CD4-positive, alpha-beta T cell treated with Interleukin-6 at 100 ng/mL for 8 hours (primary cell): ENCODE data around the gene KCNN4.

ENCODE experiments used
- DNase-seq: peaks from one replicate; pipeline ENCODE4 v3.0.0-alpha.2; 2020; ENCODE audit warnings: mixed read lengths, low spot score

The KCNN4 gene

DNA sequence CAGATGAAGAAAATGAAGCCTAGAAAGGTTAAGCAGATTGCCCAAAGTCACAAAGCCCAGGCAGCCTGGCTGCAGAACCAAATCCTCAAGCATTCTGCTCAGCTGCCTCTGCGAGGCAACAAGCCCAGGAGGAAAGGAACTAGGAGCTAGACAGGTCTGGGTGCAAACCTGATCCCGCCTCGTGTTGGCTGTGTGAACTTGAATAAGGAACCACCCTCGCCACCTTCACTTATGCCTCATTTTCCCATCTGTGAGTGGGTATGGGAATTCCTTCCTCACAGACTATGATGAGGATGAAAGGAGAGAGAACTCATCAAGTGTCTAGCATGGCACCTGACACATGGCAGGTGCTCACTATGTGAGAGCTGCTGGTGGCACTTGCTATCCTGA is 32.6 kb downstream of the KCNN4 start:
- no peak for DNase-seq

- no peak for DNase-seq
Observed at GRCh38 chr19:43747557-43748204, 33.1 kb downstream of the KCNN4 start.

DNA sequence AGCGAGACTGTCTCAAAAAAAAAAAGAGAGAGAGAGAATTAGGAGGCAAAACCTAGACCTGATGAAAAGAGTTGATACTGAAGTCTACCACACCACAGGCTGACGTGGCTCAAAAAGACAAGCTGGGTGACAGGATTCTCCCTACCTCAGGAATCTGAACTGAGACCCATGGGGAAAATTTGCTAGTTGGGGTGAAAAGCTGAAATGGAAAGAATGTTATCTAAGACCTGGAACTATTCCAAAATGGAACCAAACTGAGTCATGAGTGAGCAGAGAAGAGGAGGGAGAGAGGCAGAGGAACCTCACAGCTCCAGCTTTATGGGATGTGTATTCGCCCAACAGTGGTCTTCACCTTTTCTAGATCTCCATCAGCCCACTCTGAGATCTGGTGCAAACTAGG is 37.7 kb downstream of the KCNN4 start:
- DNase-seq: no peak

- no peak for DNase-seq
Observed at GRCh38 chr19:43741075-43741825, 39.5 kb downstream of the KCNN4 start.

DNA sequence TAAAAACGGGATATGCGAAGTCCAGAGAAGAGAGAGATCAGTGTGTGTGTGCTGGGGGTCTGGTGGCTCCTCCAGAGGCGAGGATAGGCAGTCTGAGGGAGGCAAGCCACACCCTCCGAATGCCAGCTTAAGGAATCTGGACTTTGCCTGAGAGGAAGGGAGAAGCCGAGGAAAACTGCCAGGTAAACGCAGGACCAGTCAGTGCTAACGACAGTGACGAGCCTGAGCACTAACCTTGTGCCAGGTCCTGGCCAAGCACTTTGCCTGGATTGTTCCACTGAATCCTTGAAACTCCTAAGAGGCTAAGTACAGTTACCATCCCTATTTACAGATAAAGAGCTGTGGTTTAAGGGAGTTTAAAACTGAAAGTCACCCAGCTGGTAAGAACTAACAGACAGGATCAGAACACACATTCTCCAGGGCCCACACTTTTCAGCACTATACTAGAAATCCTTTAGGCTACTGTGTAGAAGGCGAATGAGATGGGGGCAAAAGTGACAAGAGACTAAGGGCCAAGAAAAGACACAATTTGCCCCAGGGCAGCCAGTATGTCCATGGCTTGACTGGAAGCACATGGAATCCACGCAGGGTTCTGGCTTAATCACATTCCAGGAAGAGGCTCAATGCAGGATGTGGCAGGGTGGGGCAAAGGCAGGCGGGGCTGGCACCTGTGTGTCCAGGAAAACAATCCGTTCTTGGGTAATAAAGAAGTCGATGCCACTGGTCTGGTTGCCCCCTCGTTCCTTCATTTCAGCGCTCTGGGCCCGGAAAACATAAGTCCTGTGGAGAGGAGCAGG is 41.1 kb downstream of the KCNN4 start:
- no peak for DNase-seq

DNA sequence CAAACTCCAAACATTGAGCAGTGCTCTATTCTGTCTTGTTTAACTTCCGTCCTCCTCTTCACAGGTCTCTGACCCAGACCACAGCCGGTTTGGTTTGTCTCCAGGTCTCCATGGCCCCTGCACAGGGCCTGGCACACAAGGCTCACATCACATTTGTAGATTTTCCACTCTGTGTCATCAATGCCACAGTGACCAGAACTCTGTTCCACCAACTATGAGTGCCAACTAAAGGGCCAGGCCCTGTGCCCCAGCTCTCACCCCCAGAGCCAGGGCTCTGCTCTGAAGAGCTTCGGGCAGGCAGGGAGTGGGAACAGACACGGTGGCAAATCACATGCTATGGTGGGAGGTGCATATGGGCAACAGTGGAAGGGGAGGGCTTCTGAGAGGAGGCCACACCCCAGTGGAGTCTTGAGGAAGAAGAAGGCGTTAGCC is 42.0 kb downstream of the KCNN4 start:
- no peak for DNase-seq

GRCh38 chr19:43735957-43736356 is 44.8 kb downstream of the KCNN4 start:
- DNase-seq: no peak

- DNase-seq: no peak
Observed at GRCh38 chr19:43735013-43735412, 45.8 kb downstream of the KCNN4 start.

- no peak for DNase-seq
Observed at GRCh38 chr19:43731846-43732245, 48.9 kb downstream of the KCNN4 start.

DNA sequence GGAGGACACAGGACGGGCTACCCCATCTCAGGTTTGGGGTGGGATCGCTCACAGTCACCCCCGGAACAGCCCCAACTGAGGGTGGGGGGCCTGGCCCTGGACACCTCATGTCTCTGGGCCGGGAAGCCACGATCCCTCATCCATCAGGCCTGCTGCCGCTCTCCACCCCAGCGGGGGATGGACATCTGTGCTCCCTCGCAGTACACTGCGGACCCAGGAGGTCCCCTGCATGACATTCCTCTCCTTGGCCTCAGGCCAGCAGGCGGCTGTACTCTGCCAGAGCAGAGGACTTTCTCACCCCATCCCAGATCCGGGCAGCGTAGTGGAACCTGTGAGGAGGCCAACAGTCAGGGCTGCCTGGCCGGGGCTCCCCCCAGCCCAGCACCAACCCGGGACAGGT is 49.4 kb downstream of the KCNN4 start:
- no peak for DNase-seq

- DNase-seq: no peak
Observed at GRCh38 chr19:43729919-43730318, 50.9 kb downstream of the KCNN4 start.

- no peak for DNase-seq
Observed at GRCh38 chr19:43727593-43727853, 53.2 kb downstream of the KCNN4 start.

- no peak for DNase-seq
Observed at GRCh38 chr19:43726736-43727592, 53.8 kb downstream of the KCNN4 start.

DNA sequence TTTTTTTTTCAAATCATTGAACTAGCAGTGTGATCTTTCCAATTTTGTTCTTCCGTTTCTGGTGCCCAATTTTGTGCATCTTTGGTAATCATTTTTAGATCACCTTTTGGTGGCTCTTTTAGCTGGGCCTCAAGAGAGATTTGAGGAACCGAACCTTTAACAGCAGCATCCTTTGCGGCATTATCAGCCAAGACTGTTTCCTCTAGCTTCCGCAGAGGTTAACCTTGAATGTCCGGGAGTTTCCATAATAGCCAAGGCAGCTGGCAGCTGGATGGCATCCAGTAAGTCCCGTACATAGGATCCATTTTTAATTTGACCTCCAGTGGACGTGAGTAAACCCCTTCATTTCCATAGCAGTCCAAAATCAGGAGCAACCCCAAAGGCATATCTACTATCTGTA is 55.3 kb downstream of the KCNN4 start:
- DNase-seq: no peak

GRCh38 chr19:43724896-43725295 is 55.9 kb downstream of the KCNN4 start:
- no peak for DNase-seq

- DNase-seq: no peak
Observed at GRCh38 chr19:43723588-43723987, 57.2 kb downstream of the KCNN4 start.

DNA sequence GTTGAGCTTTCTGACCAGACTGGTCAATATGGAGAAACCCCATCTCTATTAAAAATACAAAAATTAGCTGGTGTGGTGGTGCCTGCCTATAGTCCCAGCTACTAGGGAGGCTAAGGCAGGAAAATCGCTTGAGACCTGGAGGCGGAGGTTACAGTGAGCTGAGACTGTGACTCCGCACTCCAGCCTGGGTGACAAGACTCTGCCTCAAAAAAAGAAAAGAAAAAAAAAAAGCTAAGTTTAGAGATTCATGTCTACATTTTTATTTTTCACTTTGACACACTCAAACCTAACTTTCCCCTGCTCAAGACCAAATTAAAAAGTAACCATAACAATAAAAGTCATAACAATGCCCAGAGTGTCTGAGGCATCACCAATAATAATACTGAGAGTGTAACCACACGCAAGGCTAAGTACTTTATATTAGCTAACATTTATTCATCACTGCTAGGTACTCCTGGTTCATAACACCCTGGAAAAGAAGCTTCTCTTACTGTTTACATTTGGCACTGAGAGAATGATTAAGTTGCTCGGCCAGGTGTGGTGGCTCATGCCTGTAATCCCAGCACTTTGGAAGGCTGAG is 59.2 kb downstream of the KCNN4 start:
- no peak for DNase-seq

DNA sequence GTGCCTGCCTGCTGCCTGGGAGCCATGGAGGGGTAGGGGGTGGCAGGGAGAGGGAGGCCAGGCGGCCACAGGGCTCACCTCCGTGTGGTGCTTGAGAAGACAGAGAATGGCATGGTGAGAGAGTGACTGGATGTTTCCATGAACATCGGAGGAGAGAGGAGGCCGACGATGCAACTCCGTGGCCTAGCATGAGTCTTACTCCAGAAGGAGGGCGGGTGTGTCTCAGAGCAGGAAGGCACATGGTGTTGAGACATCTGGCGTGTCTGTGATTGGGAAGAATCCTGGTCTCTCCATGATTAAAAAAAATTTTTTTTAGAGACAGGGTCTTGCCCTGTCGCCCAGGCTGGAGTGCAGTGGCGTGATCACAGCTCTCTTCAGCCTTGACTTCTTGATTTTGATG is 59.8 kb downstream of the KCNN4 start:
- DNase-seq: no peak

GRCh38 chr19:43719918-43720317 is 60.9 kb downstream of the KCNN4 start:
- DNase-seq: no peak

DNA sequence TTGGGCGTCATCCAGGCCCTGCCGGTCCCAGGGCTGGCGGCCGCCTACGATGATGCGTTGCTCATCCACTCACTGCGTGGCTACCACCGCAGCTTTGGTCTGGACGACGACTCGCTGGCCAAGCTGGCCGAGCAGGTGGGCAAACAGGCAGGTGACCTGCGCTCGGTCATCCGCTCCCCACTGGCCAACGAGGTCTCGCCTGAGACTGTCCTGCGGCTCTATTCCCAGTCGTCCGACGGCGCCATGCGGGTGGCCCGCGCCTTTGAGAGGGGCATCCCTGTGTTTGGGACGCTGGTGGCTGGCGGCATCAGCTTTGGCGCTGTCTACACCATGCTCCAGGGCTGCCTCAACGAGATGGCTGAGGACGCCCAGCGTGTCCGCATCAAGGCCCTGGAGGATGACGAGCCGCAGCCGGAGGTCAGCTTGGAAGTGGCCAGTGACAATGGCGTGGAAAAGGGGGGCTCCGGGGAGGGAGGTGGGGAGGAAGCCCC is 61.4 kb downstream of the KCNN4 start:
- DNase-seq: no peak

- no peak for DNase-seq
Observed at GRCh38 chr19:43718627-43719377, 62.0 kb downstream of the KCNN4 start.
